GM23248 (cell line): Measurements from ENCODE around the gene ANKFN1.

ENCODE experiments used
- EZH2 ChIP-seq: fragments of 200-600 bp; sonication (generic); IDR thresholded peaks from 2 replicates; pipeline ENCODE4 v1.6.1; 2018; ENCODE audit warnings: antibody characterized with exemption, mild to moderate bottlenecking; ENCODE audit not compliant: insufficient read depth, poor library complexity, severe bottlenecking
- EZH2phosphoT487 ChIP-seq: fragments of 200-600 bp; sonication (generic); IDR thresholded peaks from 2 replicates; pipeline ENCODE4 v1.6.1; 2018; ENCODE audit warnings: antibody characterized with exemption, moderate library complexity, mild to moderate bottlenecking, low read depth; ENCODE audit not compliant: insufficient read depth

GRCh38 chr17:56545930-56546329 is 392.7 kb downstream of the ANKFN1 start:
- no peak for TF ChIP-seq EZH2
- TF ChIP-seq EZH2phosphoT487 = no peak
